Loucy (cell line): ENCODE measurements around the gene TCEAL3.

Experiments
- H2AFZ ChIP-seq: fragments of 200-600 bp; sonication (generic); 2 replicates; pipeline ENCODE4 v1.6.0; 2016; ENCODE audit warnings: antibody characterized with exemption, mild to moderate bottlenecking, low read length, moderate library complexity
- H3F3A ChIP-seq: fragments of 200-600 bp; 2 replicates; pipeline ENCODE4 v1.6.0; 2016; ENCODE audit warnings: antibody characterized with exemption, low read depth, mild to moderate bottlenecking
- H3K27me3 ChIP-seq: fragments of 200-600 bp; sonication (generic); 2 replicates; pipeline ENCODE4 v1.6.1; 2014; ENCODE audit warnings: low read length, mild to moderate bottlenecking; ENCODE audit not compliant: insufficient read depth, poor library complexity, severe bottlenecking
- H3K36me3 ChIP-seq: fragments of 200-600 bp; sonication (generic); 2 replicates; pipeline ENCODE4 v1.6.1; 2016; ENCODE audit warnings: low read length; ENCODE audit not compliant: insufficient read depth
- H3K4me1 ChIP-seq: fragments of 200-600 bp; sonication (generic); 2 replicates; pipeline ENCODE4 v1.5.1; 2014; ENCODE audit warnings: low read length, mild to moderate bottlenecking; ENCODE audit not compliant: insufficient read depth, poor library complexity, severe bottlenecking
- H3K4me2 ChIP-seq: fragments of 200-600 bp; sonication (generic); 2 replicates; pipeline ENCODE4 v1.6.0; 2014; ENCODE audit warnings: antibody characterized with exemption, low read length, low read depth, mild to moderate bottlenecking; ENCODE audit not compliant: poor library complexity, severe bottlenecking
- H3K4me3 ChIP-seq: fragments of 200-600 bp; sonication (generic); 2 replicates; pipeline ENCODE4 v1.5.1; 2014; ENCODE audit warnings: low read length, mild to moderate bottlenecking, mixed read lengths; ENCODE audit not compliant: poor library complexity, severe bottlenecking
- H3K79me2 ChIP-seq: fragments of 200-600 bp; sonication (generic); 2 replicates; pipeline ENCODE4 v1.6.1; 2014; ENCODE audit warnings: low read length; ENCODE audit not compliant: insufficient read depth
- H3K9ac ChIP-seq: fragments of 200-600 bp; sonication (generic); 2 replicates; pipeline ENCODE4 v1.6.0; 2014; ENCODE audit warnings: mild to moderate bottlenecking, low read depth, low read length, moderate library complexity; ENCODE audit not compliant: poor library complexity, severe bottlenecking
- H3K9me2 ChIP-seq: fragments of 200-600 bp; sonication (generic); replicated peaks from 2 replicates; pipeline ENCODE4 v1.6.1; 2016; ENCODE audit warnings: low read depth, low read length, mixed read lengths
- H3K9me3 ChIP-seq: fragments of 200-600 bp; sonication (generic); 2 replicates; pipeline ENCODE4 v1.6.1; 2014; ENCODE audit warnings: mild to moderate bottlenecking, antibody characterized with exemption, low read length, low read depth; ENCODE audit not compliant: insufficient read depth
- H4K20me1 ChIP-seq: fragments of 200-600 bp; sonication (generic); 2 replicates; pipeline ENCODE4 v1.6.0; 2014; ENCODE audit warnings: antibody characterized with exemption, low read length, mild to moderate bottlenecking; ENCODE audit not compliant: insufficient read depth, poor library complexity, severe bottlenecking
- EZH2phosphoT487 ChIP-seq: fragments of 200-600 bp; IDR thresholded peaks from 2 replicates; pipeline ENCODE4 v1.6.1; 2018; ENCODE audit warnings: antibody characterized with exemption, mild to moderate bottlenecking, moderate library complexity, borderline replicate concordance
- TF ChIP-seq, protein P1 (sequence below): fragments of 200-600 bp; sonication (generic); conservative IDR thresholded peaks from 2 replicates; pipeline ENCODE4 v1.5.1; 2014; ENCODE audit warnings: mild to moderate bottlenecking, antibody characterized with exemption, low read length

TCEAL3 gene

DNA sequence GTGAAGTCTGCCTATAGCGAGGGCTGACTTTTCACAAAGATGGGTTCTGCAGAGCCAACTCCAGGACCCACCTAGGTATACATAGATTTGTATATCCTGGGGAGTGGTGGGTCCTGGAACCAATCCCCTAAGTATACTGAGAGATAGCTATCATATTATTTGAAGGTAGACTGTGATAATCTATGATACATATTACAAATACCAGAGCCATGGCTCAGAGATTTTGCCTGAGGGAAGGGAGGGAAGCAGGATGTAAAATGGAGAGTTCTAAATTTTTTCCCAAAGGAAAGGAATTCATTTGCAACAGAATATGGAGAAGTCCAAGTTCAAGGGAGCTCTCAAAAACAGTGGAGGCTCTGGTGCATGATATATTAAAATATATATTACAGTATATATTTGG is 7.2 kb downstream of the TCEAL3 start:
- no peak overlapping the region for H3K9ac ChIP-seq
- peaks cover 6% of the 10 kb centered on the region for H3K4me1 ChIP-seq
- H3K9me3 ChIP-seq = no peaks in the 10 kb centered on the region
- no peak overlapping the region for H3K4me2 ChIP-seq
- no peaks in the 10 kb centered on the region for H3K79me2 ChIP-seq
- no peaks in the 10 kb centered on the region for H3K9me2 ChIP-seq
- H4K20me1 ChIP-seq = no peaks in the 10 kb centered on the region
- no peaks in the 10 kb centered on the region for H3K36me3 ChIP-seq
- no peaks in the 10 kb centered on the region for H3K27me3 ChIP-seq
- no peaks in the 10 kb centered on the region for H3F3A ChIP-seq
- H3K4me3 ChIP-seq = no peak overlapping the region
- no peak for TF ChIP-seq EZH2phosphoT487
- TF ChIP-seq, protein P1, sequence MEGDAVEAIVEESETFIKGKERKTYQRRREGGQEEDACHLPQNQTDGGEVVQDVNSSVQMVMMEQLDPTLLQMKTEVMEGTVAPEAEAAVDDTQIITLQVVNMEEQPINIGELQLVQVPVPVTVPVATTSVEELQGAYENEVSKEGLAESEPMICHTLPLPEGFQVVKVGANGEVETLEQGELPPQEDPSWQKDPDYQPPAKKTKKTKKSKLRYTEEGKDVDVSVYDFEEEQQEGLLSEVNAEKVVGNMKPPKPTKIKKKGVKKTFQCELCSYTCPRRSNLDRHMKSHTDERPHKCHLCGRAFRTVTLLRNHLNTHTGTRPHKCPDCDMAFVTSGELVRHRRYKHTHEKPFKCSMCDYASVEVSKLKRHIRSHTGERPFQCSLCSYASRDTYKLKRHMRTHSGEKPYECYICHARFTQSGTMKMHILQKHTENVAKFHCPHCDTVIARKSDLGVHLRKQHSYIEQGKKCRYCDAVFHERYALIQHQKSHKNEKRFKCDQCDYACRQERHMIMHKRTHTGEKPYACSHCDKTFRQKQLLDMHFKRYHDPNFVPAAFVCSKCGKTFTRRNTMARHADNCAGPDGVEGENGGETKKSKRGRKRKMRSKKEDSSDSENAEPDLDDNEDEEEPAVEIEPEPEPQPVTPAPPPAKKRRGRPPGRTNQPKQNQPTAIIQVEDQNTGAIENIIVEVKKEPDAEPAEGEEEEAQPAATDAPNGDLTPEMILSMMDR = no peak
- H2AFZ ChIP-seq = no peak overlapping the region

DNA sequence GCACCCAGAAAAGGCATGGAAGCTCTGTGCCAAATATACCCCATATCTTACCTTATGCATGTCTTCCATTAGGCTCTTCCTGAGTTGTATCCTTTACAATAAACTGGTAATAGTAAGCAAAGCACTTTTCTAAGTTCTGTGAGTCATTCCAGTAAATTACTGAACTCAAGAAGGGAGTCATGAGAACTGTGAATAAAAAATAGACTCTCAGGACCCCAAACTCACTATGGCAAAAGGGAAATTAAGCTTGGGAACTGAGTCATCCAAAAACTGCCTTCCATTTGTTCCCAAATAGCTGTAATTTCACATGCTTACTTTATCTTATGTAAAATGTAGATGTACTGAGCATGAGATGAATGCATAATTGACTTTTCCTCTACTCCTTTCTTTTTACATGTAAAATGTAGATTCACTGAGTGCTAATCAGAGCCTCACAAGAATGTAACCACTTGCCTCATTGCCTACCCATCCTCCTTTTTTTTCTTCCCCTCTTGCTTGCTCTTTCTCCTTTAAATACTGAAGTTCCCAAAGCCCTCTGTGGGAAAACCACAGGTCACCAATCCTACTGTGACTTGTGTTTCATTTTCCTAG is 8.1 kb downstream of the TCEAL3 start:
- Histone ChIP-seq H3K9me3 (no peaks in the 10 kb centered on the region), H3K36me3 (no peaks in the 10 kb centered on the region), H3K9ac (no peak overlapping the region), H2AFZ (no peak overlapping the region), H3F3A (no peaks in the 10 kb centered on the region), H3K4me3 (no peak overlapping the region), H3K4me2 (no peak overlapping the region), H4K20me1 (no peaks in the 10 kb centered on the region), H3K4me1 (peaks cover 6% of the 10 kb centered on the region), H3K9me2 (no peaks in the 10 kb centered on the region), H3K79me2 (no peaks in the 10 kb centered on the region), H3K27me3 (no peaks in the 10 kb centered on the region)
- TF ChIP-seq, protein P1 = no peak
- no peak for TF ChIP-seq EZH2phosphoT487

DNA sequence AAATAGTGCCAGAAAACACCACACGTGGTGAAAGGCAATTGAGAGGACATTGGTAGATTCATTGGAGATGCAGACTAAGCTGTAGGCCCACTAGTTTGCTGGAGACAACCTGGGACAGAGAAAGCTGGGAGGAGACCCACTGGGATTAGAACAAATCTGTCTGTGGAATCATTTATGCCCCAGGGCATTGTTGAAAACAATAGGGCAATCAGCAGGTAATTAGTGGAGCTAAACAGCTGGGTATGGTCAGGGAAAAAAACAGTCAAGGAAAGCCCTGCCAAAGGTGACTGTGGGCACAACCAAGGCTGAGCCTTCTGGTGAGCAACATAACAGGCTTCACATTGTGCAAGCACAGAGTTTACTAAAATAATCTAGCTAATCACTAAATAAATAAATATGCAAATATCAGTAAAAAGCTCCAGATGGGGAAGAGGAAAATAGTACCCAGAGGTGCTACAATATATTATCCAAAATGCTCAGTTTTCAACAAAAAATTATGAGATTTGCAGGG is 9.0 kb downstream of the TCEAL3 start:
- TF ChIP-seq, protein P1 = no peak
- no peak for TF ChIP-seq EZH2phosphoT487
- no peaks in the 10 kb centered on the region for H3K9me3 ChIP-seq
- no peaks in the 10 kb centered on the region for H3K9me2 ChIP-seq
- H2AFZ ChIP-seq = no peak overlapping the region
- H3K4me2 ChIP-seq = no peak overlapping the region
- H3K79me2 ChIP-seq = no peaks in the 10 kb centered on the region
- no peaks in the 10 kb centered on the region for H3K36me3 ChIP-seq
- H3K27me3 ChIP-seq = no peaks in the 10 kb centered on the region
- H3K4me3 ChIP-seq = no peak overlapping the region
- peaks cover 6% of the 10 kb centered on the region for H3K4me1 ChIP-seq
- no peak overlapping the region for H3K9ac ChIP-seq
- no peaks in the 10 kb centered on the region for H4K20me1 ChIP-seq
- no peaks in the 10 kb centered on the region for H3F3A ChIP-seq
